ENCODE results near the gene COX7A2L.

DNA sequence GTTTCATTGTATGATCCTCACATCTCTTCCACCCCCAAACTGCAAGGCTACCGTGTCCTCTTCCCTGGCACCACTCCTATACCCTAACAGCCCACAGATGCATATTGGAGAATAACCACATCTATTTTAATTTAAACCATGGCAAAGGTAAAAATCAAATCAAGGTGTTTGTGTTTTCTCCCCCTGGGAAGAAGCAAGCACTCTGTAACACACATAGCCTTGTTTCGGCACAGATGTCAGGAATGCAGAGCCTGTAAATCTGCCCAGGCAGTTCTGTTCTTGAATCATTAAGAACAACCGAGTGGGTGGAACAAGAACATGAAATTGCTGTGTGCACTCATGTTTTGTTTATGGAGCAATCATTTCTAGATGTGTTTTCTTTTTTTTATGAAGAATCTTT lies 6.8 kb upstream of the COX7A2L start:
- TF ChIP-seq, protein P1, sequence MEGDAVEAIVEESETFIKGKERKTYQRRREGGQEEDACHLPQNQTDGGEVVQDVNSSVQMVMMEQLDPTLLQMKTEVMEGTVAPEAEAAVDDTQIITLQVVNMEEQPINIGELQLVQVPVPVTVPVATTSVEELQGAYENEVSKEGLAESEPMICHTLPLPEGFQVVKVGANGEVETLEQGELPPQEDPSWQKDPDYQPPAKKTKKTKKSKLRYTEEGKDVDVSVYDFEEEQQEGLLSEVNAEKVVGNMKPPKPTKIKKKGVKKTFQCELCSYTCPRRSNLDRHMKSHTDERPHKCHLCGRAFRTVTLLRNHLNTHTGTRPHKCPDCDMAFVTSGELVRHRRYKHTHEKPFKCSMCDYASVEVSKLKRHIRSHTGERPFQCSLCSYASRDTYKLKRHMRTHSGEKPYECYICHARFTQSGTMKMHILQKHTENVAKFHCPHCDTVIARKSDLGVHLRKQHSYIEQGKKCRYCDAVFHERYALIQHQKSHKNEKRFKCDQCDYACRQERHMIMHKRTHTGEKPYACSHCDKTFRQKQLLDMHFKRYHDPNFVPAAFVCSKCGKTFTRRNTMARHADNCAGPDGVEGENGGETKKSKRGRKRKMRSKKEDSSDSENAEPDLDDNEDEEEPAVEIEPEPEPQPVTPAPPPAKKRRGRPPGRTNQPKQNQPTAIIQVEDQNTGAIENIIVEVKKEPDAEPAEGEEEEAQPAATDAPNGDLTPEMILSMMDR (IDR thresholded peaks at IDR 0.05; ENCODE audit: low read length) = no peak
- no peak for TF ChIP-seq EZH2 (IDR thresholded peaks at IDR 0.05; ENCODE audit: borderline replicate concordance, low read length)
